GM21360 (cell line): ENCODE data around the gene RAD51B.
"Not testable (repeated sequence)": the region's sequence is repeated elsewhere in the genome, so short reads cannot be mapped to it uniquely, and the experiment has no call there.

ENCODE experiments used
- ATAC-seq: cut with Tn5 transposase; IDR thresholded peaks from one replicate; pipeline ENCODE4 v1.9.1; 2021; ENCODE audit warnings: mild to moderate bottlenecking, moderate library complexity; ENCODE audit not compliant: unreplicated experiment

RAD51B gene

DNA sequence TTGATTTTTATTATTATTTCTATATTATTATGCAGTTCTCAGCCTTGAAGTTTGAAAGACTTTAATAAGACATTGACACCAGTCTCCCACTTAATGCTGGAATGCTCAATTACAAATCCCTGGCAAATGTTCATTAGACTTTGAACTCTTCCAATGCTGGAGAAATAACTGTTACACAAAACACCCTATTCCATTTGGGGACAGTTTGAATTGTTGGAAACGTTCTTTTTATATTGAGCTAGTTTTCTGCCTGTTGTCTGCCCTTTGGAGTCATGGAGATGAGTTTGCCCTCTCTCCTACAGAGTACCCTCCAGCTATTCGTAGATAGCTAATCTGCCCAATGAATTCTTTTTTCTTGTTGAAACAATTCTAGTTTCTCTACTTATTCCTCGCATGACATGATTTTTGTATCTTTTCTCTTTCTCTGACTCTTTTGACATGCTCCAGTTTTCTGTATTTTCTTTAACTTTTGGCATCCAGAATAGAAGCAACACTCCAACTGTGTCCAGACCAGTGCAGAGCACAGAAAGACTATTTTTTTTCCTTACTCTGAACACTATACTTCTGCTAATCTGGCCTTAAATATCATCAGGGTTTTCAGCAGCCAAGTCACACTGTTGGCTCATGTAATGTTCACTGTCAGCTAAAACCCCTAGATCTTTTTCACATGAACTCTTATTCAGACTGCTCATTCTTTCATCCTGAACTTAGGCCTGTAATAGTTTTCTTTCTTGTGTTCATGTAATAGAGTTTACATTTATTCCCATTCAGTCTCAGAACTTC, 379.3 kb downstream of the RAD51B start:
- no peak for ATAC-seq

DNA sequence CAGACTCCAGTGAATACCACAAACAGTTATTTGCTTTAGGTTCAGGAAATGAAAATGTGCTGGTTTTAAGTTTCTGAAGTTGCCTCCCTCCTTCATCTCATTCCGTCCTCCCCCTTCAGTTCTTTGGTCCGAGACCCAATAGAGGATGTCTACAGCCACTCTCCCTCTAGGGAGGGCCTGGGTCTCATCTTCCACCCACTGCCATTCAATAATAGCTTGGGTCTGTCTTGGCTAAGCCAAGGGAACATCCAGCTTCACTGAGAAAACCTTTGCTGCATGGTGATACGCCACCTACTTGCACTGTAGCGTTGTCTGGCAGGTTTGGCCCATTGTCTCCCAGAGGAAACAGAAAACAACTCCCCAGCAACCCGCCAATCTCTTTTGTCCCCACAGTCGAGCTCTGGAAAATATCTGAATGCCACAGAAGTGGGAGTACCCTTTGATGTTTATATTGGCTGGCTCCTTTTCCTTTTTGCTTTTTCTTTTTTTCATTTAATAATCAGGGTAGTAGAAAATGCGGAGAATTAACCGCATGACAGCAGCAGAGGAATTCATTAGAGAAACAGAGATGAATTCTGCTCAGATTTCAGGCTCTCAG, 380.1 kb downstream of the RAD51B start:
- no peak for ATAC-seq

DNA sequence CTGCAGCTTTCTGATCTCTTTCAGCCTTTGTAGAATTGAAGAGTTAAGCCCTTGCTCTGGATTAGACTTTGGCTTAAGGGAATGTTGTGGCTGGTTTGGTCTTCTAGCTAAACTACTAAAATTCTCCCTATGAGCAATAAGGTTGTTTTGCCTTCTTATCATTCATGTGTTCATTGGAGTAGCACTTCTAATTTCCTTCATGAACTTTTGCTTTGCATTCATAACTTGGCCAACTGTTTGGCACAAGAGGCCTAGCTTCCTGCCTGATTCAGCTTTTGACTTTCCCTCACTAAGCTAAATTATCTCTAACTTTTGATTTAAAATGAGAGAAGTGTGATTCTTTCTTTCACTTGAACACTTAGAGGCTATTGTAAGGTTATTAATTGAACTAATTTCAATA, 384.3 kb downstream of the RAD51B start:
- no peak for ATAC-seq

DNA sequence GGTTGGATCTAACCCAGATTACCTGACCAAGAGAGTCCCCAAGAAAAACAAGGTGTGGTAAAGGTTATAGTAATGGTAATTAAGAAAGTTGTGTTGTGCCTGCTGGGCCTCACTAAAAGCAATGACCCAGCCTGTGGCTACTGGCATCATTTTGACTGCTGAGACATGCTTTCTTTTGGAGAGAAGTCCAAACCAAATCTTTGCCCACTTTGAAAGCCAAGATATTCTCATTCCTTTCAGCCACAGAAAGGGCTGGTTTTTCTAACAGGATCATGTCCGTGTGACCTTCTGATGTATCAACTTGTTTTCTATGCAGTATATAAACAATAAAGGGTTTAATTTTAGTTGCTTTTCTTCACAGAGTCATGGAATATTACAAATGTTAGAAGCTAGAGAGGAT, 388.6 kb downstream of the RAD51B start:
- ATAC-seq, result no peak

GRCh38 chr14:68208626-68209317, 389.2 kb downstream of the RAD51B start:
- no peak for ATAC-seq

DNA sequence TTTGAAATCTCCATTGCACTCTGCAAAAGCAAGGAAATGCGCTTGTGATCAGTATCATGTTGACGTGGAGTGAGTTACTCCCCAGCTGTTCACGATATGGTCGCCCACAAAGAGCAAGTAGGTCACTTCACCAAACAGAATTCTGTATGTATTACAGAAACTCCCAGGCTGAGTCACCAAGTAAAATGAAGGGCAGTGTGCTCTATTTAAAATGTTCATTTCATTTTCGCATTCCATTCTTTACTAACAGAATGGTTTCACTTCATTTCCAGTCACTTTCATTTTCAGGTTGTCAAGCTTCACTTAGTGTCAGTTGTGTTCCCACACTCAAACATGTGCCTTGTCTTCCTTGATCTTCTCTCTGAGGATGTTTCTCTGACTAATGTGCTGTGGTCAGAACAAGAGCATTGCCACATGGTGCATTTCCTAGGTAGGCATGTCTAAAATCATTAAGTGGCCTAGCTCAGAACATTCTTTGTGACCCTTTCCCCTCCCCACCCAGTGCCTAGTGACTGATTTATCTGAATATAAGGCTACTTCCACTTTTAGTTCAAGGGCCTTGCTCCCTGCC, 391.2 kb downstream of the RAD51B start:
- ATAC-seq, result peak; percentile 83

DNA sequence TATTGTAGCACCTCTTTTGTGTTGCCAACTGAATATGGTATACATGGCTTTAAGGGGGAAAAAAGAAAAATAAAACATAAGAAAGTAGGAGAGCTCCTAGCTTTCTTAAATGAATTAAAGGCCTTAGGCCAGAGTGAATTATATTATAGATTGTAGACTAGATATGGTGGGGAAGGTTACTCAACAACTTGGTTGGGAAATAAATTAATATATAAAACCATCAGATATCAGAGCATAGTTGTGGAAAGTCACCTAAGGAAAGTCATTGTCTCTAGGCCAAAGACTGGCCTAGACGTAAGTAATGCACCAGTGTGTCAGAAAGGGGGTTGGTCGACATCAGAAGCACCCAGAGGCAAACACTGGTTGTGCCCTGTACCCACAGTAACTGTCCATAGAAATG, 391.8 kb downstream of the RAD51B start:
- no peak for ATAC-seq

DNA sequence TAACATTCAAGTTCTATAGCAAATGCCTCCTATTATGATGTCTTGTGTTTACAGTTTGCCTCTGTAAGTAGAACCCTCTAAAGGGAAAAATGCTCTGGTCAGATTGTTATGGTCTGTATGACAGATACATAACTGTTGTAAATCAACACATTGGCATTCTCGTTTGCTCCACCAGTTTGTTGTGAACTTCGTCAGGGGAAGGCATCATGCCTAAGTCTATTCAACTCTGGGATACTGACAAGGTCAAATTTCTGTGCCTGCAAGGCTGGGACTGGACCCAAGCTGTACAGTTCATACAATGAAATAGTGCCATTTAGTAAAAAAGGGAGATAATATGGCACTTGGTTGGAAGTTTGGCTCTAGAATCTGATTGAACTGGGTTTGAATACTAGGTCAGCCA, 392.3 kb downstream of the RAD51B start:
- no peak for ATAC-seq

GRCh38 chr14:68212361-68212760, 392.8 kb downstream of the RAD51B start:
- ATAC-seq, result no peak

- no peak for ATAC-seq
Observed at GRCh38 chr14:68214431-68214830, 394.9 kb downstream of the RAD51B start.

GRCh38 chr14:68215629-68216028, 396.1 kb downstream of the RAD51B start:
- no peak for ATAC-seq

GRCh38 chr14:68216079-68216478, 396.5 kb downstream of the RAD51B start:
- no peak for ATAC-seq

DNA sequence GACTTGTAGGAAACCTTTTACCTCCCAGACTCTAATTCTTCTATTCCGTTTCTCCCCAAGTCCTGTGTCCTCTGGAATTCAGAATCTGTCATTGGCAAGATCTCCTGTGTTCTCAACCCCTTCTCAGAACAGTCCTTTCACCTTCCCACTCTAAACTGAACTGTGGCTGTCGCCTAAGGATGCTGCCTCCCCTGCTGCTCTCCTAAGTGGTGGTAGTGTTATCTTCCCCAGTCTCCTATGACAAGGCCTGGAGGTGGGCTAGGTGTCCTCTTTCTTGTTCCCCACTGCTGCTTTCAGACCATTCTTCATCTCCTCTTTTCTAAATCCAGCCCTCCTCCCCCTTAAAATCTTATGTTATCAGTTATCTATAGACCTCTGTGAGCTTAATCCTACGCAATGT, 397.4 kb downstream of the RAD51B start:
- no peak for ATAC-seq

DNA sequence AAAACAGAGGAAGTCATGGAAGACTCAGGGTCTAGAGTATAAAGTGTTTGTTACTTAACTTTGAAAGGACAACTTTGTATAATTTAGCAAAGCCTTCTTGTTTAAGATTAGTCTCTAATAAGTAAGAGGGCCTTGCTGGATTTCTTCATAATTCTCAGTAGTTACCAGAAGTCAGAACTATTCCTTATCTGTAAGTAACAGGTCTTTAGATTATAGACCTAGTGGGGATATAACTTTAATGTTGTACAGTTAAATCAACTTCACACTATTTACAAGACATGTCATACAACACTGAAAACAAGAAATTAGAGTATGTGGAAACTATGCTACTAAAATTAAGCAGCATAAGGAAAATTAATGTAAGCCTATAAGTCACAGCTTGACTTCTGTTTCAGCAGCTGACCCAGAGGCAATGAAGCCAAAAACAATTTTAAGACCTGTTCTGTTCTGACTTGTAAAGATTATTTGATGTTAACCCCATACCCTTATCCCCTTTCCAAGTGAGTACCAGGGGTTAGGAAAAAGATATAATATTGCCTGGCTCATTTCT, 398.3 kb downstream of the RAD51B start:
- no peak for ATAC-seq

GRCh38 chr14:68219407-68219806, 399.8 kb downstream of the RAD51B start:
- ATAC-seq, result no peak

- ATAC-seq, result not testable (repeated sequence)
Observed at GRCh38 chr14:68221046-68221445, 401.5 kb downstream of the RAD51B start.

DNA sequence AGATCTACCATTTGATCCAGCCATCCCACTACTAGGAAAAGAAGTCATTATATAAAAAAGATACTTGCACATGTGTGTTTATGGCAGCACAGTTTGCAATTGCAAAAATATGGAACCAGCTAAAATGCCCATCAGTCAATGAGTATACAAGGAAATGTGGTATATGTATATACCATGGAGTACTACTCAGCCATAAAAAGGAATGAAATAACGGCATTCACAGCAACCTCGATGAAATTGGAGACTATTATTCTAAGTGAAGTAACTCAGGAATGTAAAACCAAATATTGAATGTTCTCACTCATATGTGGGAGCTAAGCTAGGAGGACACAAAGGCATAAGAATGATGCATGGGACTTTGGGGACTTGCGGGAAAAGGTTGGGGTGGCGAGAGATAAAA, 402.6 kb downstream of the RAD51B start:
- ATAC-seq, result no peak

DNA sequence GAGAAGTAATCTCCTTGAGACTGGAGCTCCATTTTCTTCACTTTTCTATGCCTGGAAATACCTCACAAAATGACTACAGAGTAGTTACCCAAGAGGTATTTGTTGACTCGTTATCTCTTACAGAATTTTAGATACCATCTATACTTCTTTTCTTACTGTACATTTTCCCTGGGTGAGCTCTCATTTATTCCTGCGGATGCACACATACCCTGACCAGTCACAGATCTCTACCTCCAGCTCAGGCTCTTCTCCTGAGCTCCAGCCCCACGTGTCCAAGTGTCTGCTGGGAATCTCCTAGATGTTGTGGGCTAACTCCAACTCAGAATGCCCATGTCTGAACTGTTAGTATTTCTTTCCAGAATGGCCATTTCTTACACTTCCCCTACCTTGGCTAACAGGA, 403.1 kb downstream of the RAD51B start:
- no peak for ATAC-seq

GRCh38 chr14:68223631-68224030, 404.1 kb downstream of the RAD51B start:
- ATAC-seq, result no peak

DNA sequence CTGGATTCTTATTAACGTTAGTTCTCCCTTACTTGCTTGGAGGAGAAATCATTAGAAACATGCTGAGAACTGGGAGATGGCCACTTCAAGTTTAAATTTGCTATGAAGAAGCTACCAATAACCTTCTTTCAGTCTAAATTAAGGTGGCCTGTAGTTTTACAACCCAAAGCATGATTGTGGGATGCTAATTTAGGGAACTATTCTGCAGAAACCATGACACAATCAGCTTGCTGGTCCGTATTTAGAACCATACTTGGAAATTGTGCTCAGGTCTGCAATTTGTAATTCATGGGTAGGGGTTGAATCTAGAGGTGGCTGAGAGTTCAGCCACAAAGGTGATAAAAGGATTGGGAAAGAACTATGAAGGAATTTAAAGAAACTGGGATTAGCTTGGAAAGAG, 405.7 kb downstream of the RAD51B start:
- ATAC-seq, result no peak

GRCh38 chr14:68226523-68226922, 406.9 kb downstream of the RAD51B start:
- no peak for ATAC-seq
